ENCODE results near the gene ANGPTL5.
"Not testable (repeated sequence)": the region's sequence is repeated elsewhere in the genome, so short reads cannot be mapped to it uniquely, and the experiment has no call there.

ANGPTL5 gene

GRCh38 chr11:101916422-101916821 is at the start of gene ANGPTL5:
Gene ANGPTL5 (minus strand): TSS chr11:101916522. CDS start chr11:101907909, 8,613 bp downstream.
- no peak for DNase-seq

DNA sequence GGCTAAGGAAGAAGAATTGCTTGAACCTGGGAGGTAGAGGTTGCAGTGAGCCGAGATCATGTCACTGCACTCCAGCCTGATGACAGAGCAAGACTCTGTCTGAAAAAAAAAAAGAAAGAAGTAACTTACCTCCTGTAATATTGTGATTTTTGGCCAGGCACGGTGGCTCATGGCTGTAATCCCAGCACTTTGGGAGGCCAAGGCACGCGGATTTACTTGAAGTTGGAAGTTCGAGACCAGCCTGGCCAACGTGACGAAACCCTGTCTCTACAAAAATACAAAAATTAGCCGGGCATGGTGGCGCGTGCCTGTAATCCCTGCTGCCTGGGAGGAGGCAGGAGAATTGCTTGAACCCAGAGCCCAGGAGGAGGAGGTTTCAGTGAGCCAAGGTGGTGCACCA is 47.9 kb upstream of the ANGPTL5 start:
- not testable (repeated sequence) for DNase-seq

GRCh38 chr11:101960231-101960630 is 43.9 kb upstream of the ANGPTL5 start:
- no peak for DNase-seq

DNA sequence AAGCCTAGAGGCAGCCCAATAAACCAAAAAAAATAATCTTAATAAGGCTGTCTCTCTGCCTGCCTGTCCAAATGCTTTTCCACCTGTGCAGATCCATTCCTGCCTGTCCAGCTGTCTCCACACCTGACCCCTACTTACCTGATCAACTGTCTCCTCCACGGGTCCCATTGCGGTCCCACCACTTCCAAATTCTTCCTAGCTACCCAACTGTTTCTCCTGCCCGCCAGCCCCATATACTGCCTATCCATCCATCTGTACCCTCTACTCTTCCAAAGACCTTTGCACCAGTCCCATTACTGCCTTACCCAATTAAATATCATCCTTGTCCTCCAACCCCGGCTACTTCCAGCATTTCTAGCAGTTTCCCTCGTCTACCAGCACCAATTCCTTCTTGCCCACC is 39.4 kb upstream of the ANGPTL5 start:
- DNase-seq: no peak

- no peak for DNase-seq
Measured at GRCh38 chr11:101955278-101955677, 39.0 kb upstream of the ANGPTL5 start.

DNA sequence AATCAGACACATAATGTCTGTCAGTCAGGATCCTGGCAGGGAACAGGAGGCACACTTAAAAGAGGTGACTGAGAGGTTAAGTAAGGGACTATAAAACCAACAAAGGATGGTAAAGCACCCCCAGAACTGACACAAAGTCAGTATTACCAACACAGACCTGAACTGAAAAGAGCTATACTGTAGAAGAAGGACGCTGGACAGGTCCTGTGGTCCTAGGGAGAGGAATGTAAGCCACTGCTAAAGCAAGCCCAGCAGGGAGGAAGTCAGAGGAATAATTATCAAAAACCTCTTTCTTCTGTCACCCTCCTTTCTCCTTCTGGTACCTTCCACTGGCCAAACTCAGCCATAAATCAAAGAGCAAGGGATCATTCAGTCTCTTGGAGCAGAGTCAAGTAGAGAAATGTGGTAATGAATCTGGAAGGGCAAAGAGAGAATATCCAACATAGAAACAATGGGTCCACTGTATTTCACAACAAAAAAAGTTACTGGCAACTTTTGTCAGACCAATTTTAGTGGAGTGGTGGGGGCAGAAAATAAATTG is 33.4 kb upstream of the ANGPTL5 start:
- no peak for DNase-seq

GRCh38 chr11:101945448-101945847 is 29.1 kb upstream of the ANGPTL5 start:
- no peak for DNase-seq

DNA sequence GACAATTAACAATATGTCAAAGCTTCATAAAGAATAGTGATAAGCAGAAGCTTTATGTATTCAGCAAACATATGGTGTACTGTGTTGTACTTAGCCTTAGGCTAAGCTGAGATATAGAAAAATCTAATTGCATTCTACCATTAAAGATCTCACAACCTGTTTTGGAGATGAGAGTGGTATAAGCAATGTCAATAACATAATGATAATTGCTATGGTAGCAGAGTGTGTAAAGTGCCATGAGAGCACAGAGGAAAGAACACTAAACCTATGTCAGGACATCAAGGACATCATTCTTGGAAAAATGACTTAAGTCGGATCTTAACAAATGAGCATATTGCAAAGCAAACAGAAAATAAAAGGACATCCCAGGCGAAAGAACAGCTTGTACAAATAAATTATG is 28.6 kb upstream of the ANGPTL5 start:
- peak; percentile 74 for DNase-seq

GRCh38 chr11:101940901-101941520 is 24.7 kb upstream of the ANGPTL5 start:
- DNase-seq: no peak

DNA sequence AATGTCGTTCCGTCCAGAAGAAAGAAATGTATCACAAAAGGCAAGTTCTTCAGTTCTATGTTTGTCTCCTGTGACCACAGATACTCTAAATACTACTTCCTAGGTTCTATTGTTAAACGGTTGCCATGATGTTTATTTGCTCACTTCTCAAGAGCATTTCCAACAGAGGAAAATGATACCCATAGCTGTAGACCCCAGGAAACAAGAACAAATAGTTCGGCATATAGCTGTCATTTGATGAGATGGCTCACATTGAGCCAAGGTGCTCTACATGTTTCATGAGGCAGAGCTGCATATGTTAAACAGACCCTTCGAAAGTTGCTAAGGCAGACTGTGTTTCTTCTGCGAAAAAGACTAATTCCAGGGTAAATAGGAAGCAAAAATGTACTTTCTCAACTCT is 15.4 kb upstream of the ANGPTL5 start:
- DNase-seq: no peak

DNA sequence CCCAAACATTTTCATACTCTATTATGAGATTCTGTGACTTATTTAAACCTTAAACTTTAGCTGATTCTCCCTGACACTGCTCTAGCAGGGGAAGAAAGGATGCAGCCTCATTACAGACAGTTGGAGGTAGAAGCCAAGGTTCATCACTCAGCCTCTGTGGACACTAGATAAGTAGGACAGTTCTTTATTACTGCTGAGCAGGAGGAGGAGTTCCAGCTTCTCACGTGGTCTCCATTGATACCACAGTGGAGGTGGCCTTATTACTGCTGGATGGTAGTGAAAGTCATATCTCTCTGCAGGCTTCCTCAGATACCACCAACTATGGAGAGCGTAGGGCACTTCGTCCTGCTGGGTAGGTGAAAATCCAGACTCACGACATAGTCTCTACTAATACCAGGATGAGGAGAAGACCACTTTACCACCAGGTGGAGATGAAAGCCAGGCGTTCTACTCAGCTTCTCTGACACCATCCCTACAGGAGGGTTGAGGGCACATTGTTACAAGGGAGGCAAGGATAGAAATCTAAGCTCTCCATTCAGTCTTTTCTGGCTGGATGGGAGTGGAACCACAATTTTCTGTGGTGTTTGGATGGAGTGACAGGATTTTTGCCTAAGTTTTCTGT is 13.1 kb upstream of the ANGPTL5 start:
- DNase-seq: no peak

DNA sequence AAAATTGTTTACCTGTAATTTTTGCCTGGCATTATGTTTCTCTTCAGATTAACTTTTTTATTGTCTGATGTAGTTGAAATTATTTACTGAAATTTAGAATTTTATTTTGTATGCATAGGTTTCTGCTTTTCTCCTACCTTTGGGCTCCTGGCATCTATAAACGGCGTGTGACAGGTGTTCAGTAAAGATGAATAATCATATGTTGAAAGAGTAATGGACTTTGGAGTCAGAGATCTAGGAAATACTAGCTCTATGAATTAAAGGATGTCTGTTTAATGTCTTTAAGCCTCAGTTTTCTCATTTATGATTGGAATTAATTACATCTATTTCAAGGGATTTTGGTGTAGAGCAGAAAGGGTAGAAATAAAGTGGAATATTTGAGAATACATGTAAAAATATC is 7.2 kb upstream of the ANGPTL5 start:
- DNase-seq: no peak

DNA sequence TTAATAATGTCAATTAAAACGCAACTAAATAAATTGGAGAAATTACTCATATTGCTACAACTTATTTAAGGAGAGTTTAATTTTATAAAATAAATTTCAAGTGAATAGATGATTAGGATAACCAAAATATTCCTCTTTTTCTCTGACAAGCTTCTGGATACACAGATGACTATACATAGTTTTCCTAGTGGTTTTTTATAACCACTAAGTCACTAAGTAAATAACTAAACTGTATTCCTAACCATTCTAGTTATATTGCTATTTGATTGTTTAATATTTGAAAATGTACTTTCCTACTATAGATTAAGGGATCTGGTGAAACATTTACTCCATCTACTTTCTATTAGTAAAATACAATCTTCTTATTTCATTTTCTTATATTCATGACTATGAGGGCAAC is 4.7 kb upstream of the ANGPTL5 start:
- no peak for DNase-seq

DNA sequence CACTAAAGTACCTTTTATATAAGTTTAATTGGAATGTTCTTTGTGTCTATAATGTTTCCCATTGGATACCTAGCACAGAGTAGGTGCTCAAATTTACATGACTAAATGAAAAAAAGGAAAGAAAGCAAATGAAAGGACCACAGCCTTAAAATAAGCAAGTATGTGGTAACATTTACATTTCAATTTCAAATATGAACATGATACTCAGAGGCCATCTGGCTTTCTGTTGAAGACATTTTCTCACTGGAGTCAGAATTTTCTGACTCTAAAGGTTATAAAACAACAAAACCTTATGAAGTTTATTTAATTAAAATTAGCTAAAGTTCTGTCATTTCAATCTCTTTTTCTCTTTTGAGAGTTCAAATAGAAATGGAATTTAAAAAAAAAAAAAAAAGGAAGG is 904 bp upstream of the ANGPTL5 start:
- no peak for DNase-seq

DNA sequence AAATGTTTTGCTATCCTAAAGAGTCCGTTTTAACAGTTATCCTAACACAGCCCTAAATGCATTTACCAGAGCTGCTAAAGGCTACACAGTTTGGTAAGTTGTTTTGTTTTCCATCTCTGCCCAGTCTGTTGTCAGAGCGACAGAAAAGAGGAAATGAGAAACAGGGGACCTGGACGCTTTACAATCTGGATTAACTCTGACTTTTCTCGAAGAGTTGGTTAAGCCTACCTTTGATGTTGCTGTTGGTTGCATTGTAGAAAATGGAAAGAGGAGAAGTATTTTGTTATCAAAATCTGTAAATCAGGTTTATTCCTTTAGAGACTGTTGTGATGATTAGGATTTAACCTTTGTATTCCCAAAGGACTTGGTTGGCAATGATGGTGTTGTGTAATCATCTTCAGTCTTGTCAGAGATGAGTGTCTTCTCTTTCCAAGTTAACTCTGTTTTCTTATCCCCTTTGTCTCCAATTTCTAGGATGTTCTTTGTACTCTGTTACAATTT is 481 bp downstream of the ANGPTL5 start:
- no peak for DNase-seq

DNA sequence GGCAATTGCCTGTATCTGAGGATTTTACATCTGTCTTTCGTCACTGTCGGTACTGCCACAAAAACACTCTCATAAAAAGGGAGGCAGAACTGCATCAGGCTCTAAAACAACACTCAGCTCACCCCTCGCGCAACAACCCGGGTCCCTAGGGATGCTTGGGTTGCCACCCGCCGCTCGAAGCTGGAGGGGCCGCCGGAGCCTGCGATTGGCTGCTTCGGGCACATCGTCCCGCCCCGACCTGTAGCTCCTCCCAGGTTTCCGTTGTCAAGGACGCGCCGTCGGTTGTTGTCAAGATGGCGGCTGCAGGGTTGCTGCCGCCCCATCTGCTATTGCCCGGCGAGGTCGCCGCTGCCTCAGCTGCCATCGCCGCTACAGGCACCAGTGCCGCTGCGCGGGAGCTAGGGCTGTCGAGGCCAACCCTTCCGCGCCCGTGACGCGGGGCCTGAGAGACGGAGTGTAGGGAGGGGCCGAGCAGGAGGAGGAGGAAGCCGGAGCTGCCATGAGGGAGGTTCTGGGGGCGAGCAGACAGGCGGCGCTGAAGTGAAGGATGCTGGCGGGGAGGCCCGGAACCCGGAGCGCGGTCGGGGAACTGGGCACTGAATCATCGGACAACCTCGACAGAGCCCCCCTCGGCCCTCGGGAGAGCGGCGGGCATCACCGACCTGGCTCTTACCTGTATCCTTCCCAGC is 1.4 kb downstream of the ANGPTL5 start, which contains the start of gene CEP126:
Gene CEP126, plus strand, starts transcription at position 273 of the 689 bp plus-strand sequence. Its CDS starts 275 bp downstream, at position 548.
- peak; percentile 82 for DNase-seq

DNA sequence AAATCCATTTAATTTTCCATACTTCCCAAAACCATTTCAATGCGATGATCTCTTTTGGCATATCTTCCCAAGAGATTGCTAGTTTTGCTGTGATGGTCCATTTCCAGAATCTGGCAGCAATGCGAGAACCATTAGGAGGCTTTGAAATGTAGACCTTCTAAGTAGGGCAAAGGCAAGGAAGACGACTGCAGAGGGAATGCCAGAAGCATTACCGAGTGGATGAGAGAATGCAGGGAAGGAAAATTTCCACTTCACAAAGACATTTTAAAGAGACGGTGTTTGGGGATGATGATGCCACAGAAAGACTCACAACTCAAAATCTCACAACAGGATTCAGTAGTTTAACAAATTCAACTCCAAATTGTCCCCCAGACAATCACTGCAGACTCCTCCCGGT is 2.0 kb downstream of the ANGPTL5 start:
- no peak for DNase-seq

DNA sequence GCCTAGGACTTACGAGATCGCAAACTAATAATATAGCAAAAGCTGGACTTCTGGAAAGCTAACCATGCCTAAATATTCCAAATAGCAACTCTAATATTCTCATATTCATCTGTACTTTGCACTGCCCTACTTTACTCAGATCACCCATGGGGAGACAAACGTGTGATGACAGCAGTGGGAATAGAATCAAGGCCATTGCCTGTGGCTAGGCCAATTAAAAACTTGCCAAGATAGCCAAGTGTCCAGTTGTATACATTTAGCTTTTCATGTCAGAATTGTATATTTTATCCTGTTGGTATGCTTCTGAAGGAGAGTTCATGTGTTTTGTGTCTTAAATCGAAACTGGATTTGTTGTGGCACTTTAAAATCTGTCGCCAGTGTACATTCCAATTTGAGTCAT is 2.7 kb downstream of the ANGPTL5 start:
- no peak for DNase-seq

DNA sequence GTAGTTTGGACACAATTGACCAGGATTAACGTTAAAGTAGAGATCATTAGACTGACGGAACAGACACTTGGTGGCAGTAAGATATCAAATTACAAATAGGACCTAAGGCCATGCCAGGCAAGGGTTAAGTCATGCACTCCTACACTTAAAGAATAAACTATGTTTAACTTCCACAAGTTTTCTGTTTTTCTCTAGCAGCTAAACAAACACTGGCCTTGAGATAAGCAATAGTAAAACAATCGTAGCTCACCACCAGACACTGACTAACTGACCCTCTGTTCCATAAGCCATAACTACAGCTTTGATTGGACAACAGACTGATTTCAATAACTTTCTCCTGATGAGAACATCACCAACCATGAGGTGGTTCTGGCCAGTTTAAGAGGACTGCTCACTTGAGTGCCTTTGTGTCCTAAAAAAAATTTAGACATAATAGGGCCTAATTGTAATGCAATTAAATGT is 3.5 kb downstream of the ANGPTL5 start:
- no peak for DNase-seq

- no peak for DNase-seq
Measured at GRCh38 chr11:101909087-101909486, 7.2 kb downstream of the ANGPTL5 start.

- DNase-seq: no peak
Measured at GRCh38 chr11:101907815-101908214, 8.5 kb downstream of the ANGPTL5 start.

DNA sequence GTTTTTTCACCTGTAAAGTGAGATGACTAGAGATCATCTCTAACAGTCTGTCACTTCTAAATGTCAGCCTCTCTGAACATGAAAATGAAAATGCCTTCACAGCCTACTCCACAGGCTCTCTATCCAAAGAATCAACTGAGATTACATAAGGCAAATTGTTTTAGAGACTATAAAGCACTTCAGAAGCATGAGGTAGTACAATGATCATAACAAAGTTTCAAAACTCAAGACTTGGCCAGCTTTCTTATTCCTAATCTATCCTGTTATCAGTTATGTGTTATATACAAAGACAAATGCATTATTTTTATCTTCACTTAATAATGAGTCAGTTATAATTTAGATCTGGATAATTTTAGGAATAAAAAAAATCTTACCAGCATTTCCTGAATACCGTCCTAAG is 21.8 kb downstream of the ANGPTL5 start:
- no peak for DNase-seq

DNA sequence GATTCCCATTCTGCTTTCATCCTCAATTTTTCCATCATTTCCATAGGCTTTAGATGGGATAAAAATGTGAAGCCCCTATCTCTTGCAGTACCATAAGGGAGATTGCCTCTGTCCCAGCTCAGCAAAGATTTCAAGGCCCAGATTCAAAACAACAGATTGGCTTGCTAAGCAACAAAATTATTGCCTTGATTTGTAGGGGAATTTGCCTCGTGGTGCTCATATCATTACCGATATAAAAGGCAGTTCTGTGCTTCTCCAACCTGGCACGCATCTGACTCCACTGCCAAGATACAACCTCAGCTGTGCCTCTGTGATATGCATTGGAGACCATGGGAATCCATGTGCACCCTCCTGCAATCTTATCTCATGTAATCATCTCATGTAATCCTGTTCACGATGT is 26.6 kb downstream of the ANGPTL5 start:
- DNase-seq: no peak

- no peak for DNase-seq
Measured at GRCh38 chr11:101885631-101886030, 30.7 kb downstream of the ANGPTL5 start.
